Neural cell (in vitro differentiated cells): ENCODE results near the gene TAF3. TPM values are rescaled to one million over a fixed set of nuclear protein-coding genes. Genes with fewer than 3 reads are reported as not detected.

Experiments used
- H2AFZ ChIP-seq: fragments of 200-600, 300-800 bp; sonication (generic), shearing (Covaris generic); 2 replicates; pipeline ENCODE4 v1.6.0; 2014; ENCODE audit warnings: low read depth, mild to moderate bottlenecking, antibody characterized with exemption, low read length, moderate library complexity
- H3F3A ChIP-seq: fragments of 200-600 bp; shearing (Covaris generic); 2 replicates; pipeline ENCODE4 v1.6.1; 2016; ENCODE audit warnings: mild to moderate bottlenecking, moderate library complexity, mixed read lengths, antibody characterized with exemption, low read length; ENCODE audit not compliant: insufficient read depth, poor library complexity, severe bottlenecking
- H3K27ac ChIP-seq: fragments of 200-600, 300-800 bp; sonication (generic), shearing (Covaris generic); 2 replicates; pipeline ENCODE4 v1.5.1; 2014; ENCODE audit warnings: mild to moderate bottlenecking, low read length, moderate library complexity
- H3K27me3 ChIP-seq: fragments of 300-800, 200-600 bp; sonication (generic), shearing (Covaris generic); 2 replicates; pipeline ENCODE4 v1.6.0; 2014; ENCODE audit warnings: mild to moderate bottlenecking, low read depth, low read length, moderate library complexity; ENCODE audit not compliant: insufficient read depth
- H3K36me3 ChIP-seq: fragments of 300-800, 200-600 bp; sonication (generic), shearing (Covaris generic); 2 replicates; pipeline ENCODE4 v1.5.1; 2014; ENCODE audit warnings: mild to moderate bottlenecking, antibody characterized with exemption, low read length, moderate library complexity; ENCODE audit not compliant: insufficient read depth
- H3K4me2 ChIP-seq: fragments of 300-800, 200-600 bp; sonication (generic), shearing (Covaris generic); 2 replicates; pipeline ENCODE4 v1.6.0; 2014; ENCODE audit warnings: mild to moderate bottlenecking, low read length
- H3K4me3 ChIP-seq: fragments of 300-800, 200-600 bp; sonication (generic), shearing (Covaris generic); 2 replicates; pipeline ENCODE4 v1.5.1; 2014; ENCODE audit warnings: mild to moderate bottlenecking, low read length, moderate library complexity
- H3K79me2 ChIP-seq: fragments of 200-600 bp; shearing (Covaris generic); replicated peaks from 2 replicates; pipeline ENCODE4 v1.6.0; 2014; ENCODE audit warnings: mild to moderate bottlenecking, low read length, moderate library complexity; ENCODE audit not compliant: insufficient read depth
- H3K9ac ChIP-seq: fragments of 300-800, 200-600 bp; sonication (generic), shearing (Covaris generic); 2 replicates; pipeline ENCODE4 v1.6.1; 2016; ENCODE audit warnings: mild to moderate bottlenecking, low read length, mixed read lengths
- H3K9me2 ChIP-seq: fragments of 200-600 bp; shearing (Covaris generic); 2 replicates; pipeline ENCODE4 v1.6.1; 2016; ENCODE audit warnings: mild to moderate bottlenecking, low read length, mixed read lengths; ENCODE audit not compliant: insufficient read depth
- H3K9me3 ChIP-seq: fragments of 200-600, 300-800 bp; sonication (generic), shearing (Covaris generic); 2 replicates; pipeline ENCODE4 v1.6.1; 2016; ENCODE audit warnings: mild to moderate bottlenecking, mixed run types, low read length, moderate library complexity, mixed read lengths
- H4K20me1 ChIP-seq: fragments of 200-600 bp; shearing (Covaris generic); 2 replicates; pipeline ENCODE4 v1.6.1; 2016; ENCODE audit warnings: mild to moderate bottlenecking, mixed run types; ENCODE audit not compliant: insufficient read depth
- EP300 ChIP-seq: fragments of 450-650 bp; conservative IDR thresholded peaks from 2 replicates; pipeline ENCODE4 v1.6.1; 2014; ENCODE audit warnings: antibody characterized with exemption, mild to moderate bottlenecking, moderate library complexity; ENCODE audit not compliant: poor library complexity, severe bottlenecking
- EZH2 ChIP-seq: fragments of 200-600, 300-800 bp; shearing (Covaris generic), sonication (generic); IDR thresholded peaks from 2 replicates; pipeline ENCODE4 v1.6.1; 2014; ENCODE audit warnings: antibody characterized with exemption, low read length, borderline replicate concordance, mild to moderate bottlenecking; ENCODE audit not compliant: insufficient read depth, poor library complexity, severe bottlenecking
- MXI1 ChIP-seq: fragments of 450-650 bp; conservative IDR thresholded peaks from 2 replicates; pipeline ENCODE4 v1.6.1; 2014; ENCODE audit warnings: antibody characterized with exemption, mild to moderate bottlenecking; ENCODE audit not compliant: poor library complexity, severe bottlenecking
- POLR2AphosphoS5 ChIP-seq: IDR thresholded peaks from 2 replicates; pipeline ENCODE4 v1.6.1; 2012
- RAD21 ChIP-seq: fragments of 450-650 bp; conservative IDR thresholded peaks from 2 replicates; pipeline ENCODE4 v1.6.1; 2014; ENCODE audit warnings: antibody characterized with exemption, mild to moderate bottlenecking, moderate library complexity
- SMC3 ChIP-seq: fragments of 450-650 bp; conservative IDR thresholded peaks from 2 replicates; pipeline ENCODE4 v1.6.1; 2014; ENCODE audit warnings: antibody characterized with exemption, mild to moderate bottlenecking, moderate library complexity; ENCODE audit not compliant: poor library complexity
- TAF1 ChIP-seq: IDR thresholded peaks from 2 replicates; pipeline ENCODE4 v1.6.1; 2012; ENCODE audit warnings: low read depth
- polyA plus RNA-seq: library from polyadenylated mRNA; depleted of rRNA; stranded (reverse); fragments of >200 nt; gene quantifications from 2 replicates; pipeline ENCODE4 v1.2.3, GENCODE V29; 2014
- TF ChIP-seq, protein P1 (sequence below): fragments of 450-650 bp; IDR thresholded peaks from 2 replicates; pipeline ENCODE4 v1.5.1; 2014; ENCODE audit warnings: antibody characterized with exemption, mild to moderate bottlenecking, moderate library complexity; ENCODE audit not compliant: poor library complexity, severe bottlenecking
- TF ChIP-seq, protein P2 (sequence below): IDR thresholded peaks from 2 replicates; pipeline ENCODE4 v1.6.1; 2012; ENCODE audit warnings: borderline replicate concordance

The TAF3 gene
- polyA plus RNA-seq, 1 donor from 2014 or later: 2.0 TPM

DNA sequence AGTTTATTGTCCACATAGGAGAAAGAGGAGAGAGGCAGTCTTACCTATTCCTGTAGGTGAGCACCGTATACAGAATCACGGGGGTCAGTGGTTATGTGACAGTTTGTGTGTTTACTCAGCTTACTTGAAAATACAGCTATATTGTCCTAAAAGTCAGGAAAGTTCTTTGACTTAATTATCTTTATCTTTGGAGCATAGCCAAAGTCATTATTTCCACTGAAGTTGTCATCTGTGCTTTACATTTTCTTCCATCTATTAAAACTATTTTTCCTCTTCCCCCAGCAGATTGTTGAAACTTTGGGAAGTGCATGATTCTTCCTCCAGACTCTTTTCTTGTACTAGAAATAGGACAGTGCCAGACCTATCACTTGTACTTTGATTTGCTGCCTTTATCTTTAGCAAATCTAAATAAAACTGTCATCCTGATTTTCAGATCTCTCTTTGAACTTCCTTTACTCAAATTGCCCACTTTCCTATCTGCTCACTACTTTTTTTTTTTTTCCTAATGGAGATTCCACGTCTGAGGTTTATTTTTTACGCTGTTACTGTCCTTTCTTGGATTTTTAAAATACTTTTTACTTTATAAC is 58.3 kb downstream of the TAF3 start:
- no peak overlapping the region for H3K4me2 ChIP-seq
- H3K9me3 ChIP-seq: no peaks in the 10 kb centered on the region
- H2AFZ ChIP-seq: no peak overlapping the region

DNA sequence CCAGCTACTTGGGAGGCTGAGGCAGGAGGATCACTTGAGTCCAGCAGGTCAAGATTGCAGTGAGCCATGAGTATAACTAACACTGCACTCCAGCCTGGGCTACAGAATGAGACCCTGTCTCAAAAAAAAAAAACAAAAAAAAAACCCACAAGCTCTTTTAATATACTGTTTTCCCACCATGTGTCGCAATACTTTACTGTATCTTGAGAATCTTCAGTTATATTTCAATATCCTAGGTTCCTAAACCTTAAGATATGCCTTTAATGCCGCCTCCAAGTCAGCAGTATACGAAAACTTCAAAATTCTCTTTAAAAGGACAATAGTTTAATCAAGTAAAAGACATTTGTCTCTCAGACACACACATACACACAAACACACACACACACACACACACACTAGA is 62.8 kb downstream of the TAF3 start:
- Histone ChIP-seq H3K9ac (no peak overlapping the region), H3K27me3 (no peaks in the 10 kb centered on the region), H3K4me3 (no peak overlapping the region), H3K79me2 (no peaks in the 10 kb centered on the region), H3K9me2 (no peaks in the 10 kb centered on the region), H2AFZ (no peak overlapping the region), H3K9me3 (no peaks in the 10 kb centered on the region), H3K36me3 (no peaks in the 10 kb centered on the region), H3K27ac (no peak overlapping the region), H3F3A (no peaks in the 10 kb centered on the region), H3K4me2 (no peak overlapping the region), H4K20me1 (no peaks in the 10 kb centered on the region)
- TF ChIP-seq, protein P1, sequence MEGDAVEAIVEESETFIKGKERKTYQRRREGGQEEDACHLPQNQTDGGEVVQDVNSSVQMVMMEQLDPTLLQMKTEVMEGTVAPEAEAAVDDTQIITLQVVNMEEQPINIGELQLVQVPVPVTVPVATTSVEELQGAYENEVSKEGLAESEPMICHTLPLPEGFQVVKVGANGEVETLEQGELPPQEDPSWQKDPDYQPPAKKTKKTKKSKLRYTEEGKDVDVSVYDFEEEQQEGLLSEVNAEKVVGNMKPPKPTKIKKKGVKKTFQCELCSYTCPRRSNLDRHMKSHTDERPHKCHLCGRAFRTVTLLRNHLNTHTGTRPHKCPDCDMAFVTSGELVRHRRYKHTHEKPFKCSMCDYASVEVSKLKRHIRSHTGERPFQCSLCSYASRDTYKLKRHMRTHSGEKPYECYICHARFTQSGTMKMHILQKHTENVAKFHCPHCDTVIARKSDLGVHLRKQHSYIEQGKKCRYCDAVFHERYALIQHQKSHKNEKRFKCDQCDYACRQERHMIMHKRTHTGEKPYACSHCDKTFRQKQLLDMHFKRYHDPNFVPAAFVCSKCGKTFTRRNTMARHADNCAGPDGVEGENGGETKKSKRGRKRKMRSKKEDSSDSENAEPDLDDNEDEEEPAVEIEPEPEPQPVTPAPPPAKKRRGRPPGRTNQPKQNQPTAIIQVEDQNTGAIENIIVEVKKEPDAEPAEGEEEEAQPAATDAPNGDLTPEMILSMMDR: no peak
- TF ChIP-seq, protein P2, sequence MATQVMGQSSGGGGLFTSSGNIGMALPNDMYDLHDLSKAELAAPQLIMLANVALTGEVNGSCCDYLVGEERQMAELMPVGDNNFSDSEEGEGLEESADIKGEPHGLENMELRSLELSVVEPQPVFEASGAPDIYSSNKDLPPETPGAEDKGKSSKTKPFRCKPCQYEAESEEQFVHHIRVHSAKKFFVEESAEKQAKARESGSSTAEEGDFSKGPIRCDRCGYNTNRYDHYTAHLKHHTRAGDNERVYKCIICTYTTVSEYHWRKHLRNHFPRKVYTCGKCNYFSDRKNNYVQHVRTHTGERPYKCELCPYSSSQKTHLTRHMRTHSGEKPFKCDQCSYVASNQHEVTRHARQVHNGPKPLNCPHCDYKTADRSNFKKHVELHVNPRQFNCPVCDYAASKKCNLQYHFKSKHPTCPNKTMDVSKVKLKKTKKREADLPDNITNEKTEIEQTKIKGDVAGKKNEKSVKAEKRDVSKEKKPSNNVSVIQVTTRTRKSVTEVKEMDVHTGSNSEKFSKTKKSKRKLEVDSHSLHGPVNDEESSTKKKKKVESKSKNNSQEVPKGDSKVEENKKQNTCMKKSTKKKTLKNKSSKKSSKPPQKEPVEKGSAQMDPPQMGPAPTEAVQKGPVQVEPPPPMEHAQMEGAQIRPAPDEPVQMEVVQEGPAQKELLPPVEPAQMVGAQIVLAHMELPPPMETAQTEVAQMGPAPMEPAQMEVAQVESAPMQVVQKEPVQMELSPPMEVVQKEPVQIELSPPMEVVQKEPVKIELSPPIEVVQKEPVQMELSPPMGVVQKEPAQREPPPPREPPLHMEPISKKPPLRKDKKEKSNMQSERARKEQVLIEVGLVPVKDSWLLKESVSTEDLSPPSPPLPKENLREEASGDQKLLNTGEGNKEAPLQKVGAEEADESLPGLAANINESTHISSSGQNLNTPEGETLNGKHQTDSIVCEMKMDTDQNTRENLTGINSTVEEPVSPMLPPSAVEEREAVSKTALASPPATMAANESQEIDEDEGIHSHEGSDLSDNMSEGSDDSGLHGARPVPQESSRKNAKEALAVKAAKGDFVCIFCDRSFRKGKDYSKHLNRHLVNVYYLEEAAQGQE: no peak
- TF ChIP-seq MXI1: no peak
- TF ChIP-seq EZH2: no peak
- no peak for TF ChIP-seq RAD21
- TF ChIP-seq TAF1: no peak
- TF ChIP-seq EP300: no peak
- TF ChIP-seq POLR2AphosphoS5: no peak
- no peak for TF ChIP-seq SMC3

More for the DNA sequence above, 58.3 kb downstream of the TAF3 start:
- Histone ChIP-seq H3K9ac (no peak overlapping the region), H3F3A (no peaks in the 10 kb centered on the region), H3K27me3 (no peaks in the 10 kb centered on the region), H3K36me3 (no peaks in the 10 kb centered on the region), H3K79me2 (no peaks in the 10 kb centered on the region), H3K9me2 (no peaks in the 10 kb centered on the region), H3K4me3 (no peak overlapping the region), H4K20me1 (no peaks in the 10 kb centered on the region), H3K27ac (no peak overlapping the region)
- no peak for TF ChIP-seq TAF1
- TF ChIP-seq, protein P1: no peak
- no peak for TF ChIP-seq POLR2AphosphoS5
- TF ChIP-seq SMC3: no peak
- TF ChIP-seq MXI1: no peak
- no peak for TF ChIP-seq EP300
- TF ChIP-seq RAD21: no peak
- TF ChIP-seq, protein P2: no peak
- no peak for TF ChIP-seq EZH2
